Measurements from ENCODE around the gene TMEM11. TPM values are rescaled to one million over a fixed set of nuclear protein-coding genes. Genes with fewer than 3 reads are reported as not detected.
A peak's percentile ranks its signal among the peaks of the same experiment; 100 is the strongest.

TMEM11 gene
- total RNA-seq, 5 donors from 2014 or later (not counting 1 experiment from before 2014, with no cell fraction given) = 12.9 to 22.9 (median 20.0) TPM

- H3K4me1 Mint-ChIP-seq = peaks cover 0 to 4% (median 1%) of the 10 kb centered on the region in 3 donors
- H3K27me3 ChIP-seq (replicated peaks in 1 of 2; ENCODE audit: control insufficient read depth in 2 of 2, extremely low read depth in 1 of 2, insufficient read depth in 2 of 2, low read length in 1 of 2) = no peaks in the 10 kb centered on the region
- H3K27ac ChIP-seq (ENCODE audit: low read length) = no peak overlapping the region
- no peaks in the 10 kb centered on the region for H3K9me3 ChIP-seq
- ATAC-seq (replicated peaks in 1 of 4) (no peak), DNase-seq (no peak)
- H3K36me3 Mint-ChIP-seq = peaks cover 17% of the 10 kb centered on the region
- WGBS (ENCODE audit: insufficient coverage) = 97% methylated on average over 4 of the region's 6 CpGs
- peaks cover 0 to 4% of the 10 kb centered on the region in 2 donors for H3K36me3 ChIP-seq (ENCODE audit: control insufficient read depth in 2 of 2, extremely low read depth in 1 of 2, insufficient read depth in 1 of 2, low read length in 1 of 2)
- CTCF ChIA-PET = no interaction called here
- no peak overlapping the region for H3K27ac Mint-ChIP-seq
- H3K27me3 Mint-ChIP-seq = no peaks in the 10 kb centered on the region
- no peak overlapping the region for H3K4me3 Mint-ChIP-seq
- no peaks in the 10 kb centered on the region for H3K9me3 Mint-ChIP-seq
- POLR2A ChIA-PET = no interaction called here
- no peaks in the 10 kb centered on the region for H3K4me1 ChIP-seq (ENCODE audit: control insufficient read depth in 1 of 2, extremely low read depth in 1 of 2, insufficient read depth in 2 of 2, low read length in 2 of 2)
- no peak overlapping the region for H3K4me3 ChIP-seq (ENCODE audit: control insufficient read depth in 1 of 2, extremely low read depth in 1 of 2, low read length in 1 of 2)
Measured at GRCh38 chr17:21223086-21223485, 9.1 kb upstream of the TMEM11 start.

- Histone ChIP-seq H3K36me3 (ENCODE audit: control insufficient read depth in 2 of 2, extremely low read depth in 1 of 2, insufficient read depth in 1 of 2, low read length in 1 of 2) (peaks cover 0 to 4% of the 10 kb centered on the region in 2 donors), H3K4me3 (ENCODE audit: control insufficient read depth in 1 of 2, extremely low read depth in 1 of 2, low read length in 1 of 2) (no peak overlapping the region), H3K27me3 (replicated peaks in 1 of 2; ENCODE audit: control insufficient read depth in 2 of 2, extremely low read depth in 1 of 2, insufficient read depth in 2 of 2, low read length in 1 of 2) (no peaks in the 10 kb centered on the region), H3K4me1 (ENCODE audit: control insufficient read depth in 1 of 2, extremely low read depth in 1 of 2, insufficient read depth in 2 of 2, low read length in 2 of 2) (peaks cover 2 to 10% of the 10 kb centered on the region in 2 experiments), H3K27ac (ENCODE audit: low read length) (no peak overlapping the region), H3K9me3 (no peaks in the 10 kb centered on the region)
- peaks cover 26% of the 10 kb centered on the region for H3K36me3 Mint-ChIP-seq
- H3K4me1 Mint-ChIP-seq = peaks cover 16 to 25% (median 22%) of the 10 kb centered on the region in 3 donors
- ChIA-PET CTCF (no interaction called here), POLR2A (no interaction called here)
- ATAC-seq (replicated peaks in 1 of 4) (no peak), DNase-seq (no peak)
- 100% methylated on average over 1 of the region's 3 CpGs for WGBS (ENCODE audit: insufficient coverage)
- H3K27me3 Mint-ChIP-seq = no peaks in the 10 kb centered on the region
- H3K4me3 Mint-ChIP-seq = no peak overlapping the region
- no peak overlapping the region for H3K27ac Mint-ChIP-seq
- no peaks in the 10 kb centered on the region for H3K9me3 Mint-ChIP-seq
Measured at GRCh38 chr17:21218831-21219380, 4.9 kb upstream of the TMEM11 start.

GRCh38 chr17:21218101-21218500 is 4.1 kb upstream of the TMEM11 start:
- ATAC-seq (replicated peaks in 1 of 4) (no peak), DNase-seq (no peak)
- Histone ChIP-seq H3K4me3 (ENCODE audit: control insufficient read depth in 1 of 2, extremely low read depth in 1 of 2, low read length in 1 of 2) (no peak overlapping the region), H3K27ac (ENCODE audit: low read length) (no peak overlapping the region), H3K4me1 (ENCODE audit: control insufficient read depth in 1 of 2, extremely low read depth in 1 of 2, insufficient read depth in 2 of 2, low read length in 2 of 2) (peaks cover 6 to 14% of the 10 kb centered on the region in 2 experiments), H3K36me3 (ENCODE audit: control insufficient read depth in 2 of 2, extremely low read depth in 1 of 2, insufficient read depth in 1 of 2, low read length in 1 of 2) (peaks cover 0 to 4% of the 10 kb centered on the region in 2 donors), H3K27me3 (replicated peaks in 1 of 2; ENCODE audit: control insufficient read depth in 2 of 2, extremely low read depth in 1 of 2, insufficient read depth in 2 of 2, low read length in 1 of 2) (no peaks in the 10 kb centered on the region), H3K9me3 (no peaks in the 10 kb centered on the region)
- H3K4me1 Mint-ChIP-seq = peaks cover 20 to 29% (median 27%) of the 10 kb centered on the region in 3 donors
- POLR2A ChIA-PET = no interaction called here
- WGBS (ENCODE audit: insufficient coverage) = 67% methylated on average over 1 of the region's 3 CpGs
- CTCF ChIA-PET = no interaction called here
- no peaks in the 10 kb centered on the region for H3K27me3 Mint-ChIP-seq
- no peak overlapping the region for H3K27ac Mint-ChIP-seq
- peaks cover 26% of the 10 kb centered on the region for H3K36me3 Mint-ChIP-seq
- H3K9me3 Mint-ChIP-seq = no peaks in the 10 kb centered on the region
- no peak overlapping the region for H3K4me3 Mint-ChIP-seq

- Histone ChIP-seq H3K27ac (ENCODE audit: low read length) (no peak overlapping the region), H3K36me3 (ENCODE audit: control insufficient read depth in 2 of 2, extremely low read depth in 1 of 2, insufficient read depth in 1 of 2, low read length in 1 of 2) (peaks cover 0 to 4% of the 10 kb centered on the region in 2 donors), H3K4me3 (ENCODE audit: control insufficient read depth in 1 of 2, extremely low read depth in 1 of 2, low read length in 1 of 2) (no peak overlapping the region), H3K27me3 (replicated peaks in 1 of 2; ENCODE audit: control insufficient read depth in 2 of 2, extremely low read depth in 1 of 2, insufficient read depth in 2 of 2, low read length in 1 of 2) (no peaks in the 10 kb centered on the region), H3K4me1 (ENCODE audit: control insufficient read depth in 1 of 2, extremely low read depth in 1 of 2, insufficient read depth in 2 of 2, low read length in 2 of 2) (peaks cover 14 to 22% of the 10 kb centered on the region in 2 experiments), H3K9me3 (no peaks in the 10 kb centered on the region)
- Mint-ChIP-seq H3K9me3 (no peaks in the 10 kb centered on the region), H3K27me3 (no peaks in the 10 kb centered on the region), H3K4me3 (peak overlapping the region in 1 of 3 donors; percentile 32), H3K36me3 (peaks cover 21% of the 10 kb centered on the region), H3K4me1 (peaks cover 27 to 34% (median 32%) of the 10 kb centered on the region in 3 donors), H3K27ac (no peak overlapping the region)
- ChIA-PET POLR2A (interaction anchor here in 1 of 2 donors (0.5 kb wide), 1 partner anchor 1090 kb away, joined by 6 read pairs; no protein-coding TSS in a partner anchor), CTCF (no interaction called here)
- ATAC-seq (replicated peaks in 1 of 4) = no peak
- DNase-seq = no peak
- no CpG with 5 or more reads among the region's 1 CpG for WGBS (ENCODE audit: insufficient coverage)
Measured at GRCh38 chr17:21217346-21217745, 3.4 kb upstream of the TMEM11 start.

GRCh38 chr17:21215935-21216334 is 2.0 kb upstream of the TMEM11 start:
- Histone ChIP-seq H3K9me3 (no peaks in the 10 kb centered on the region), H3K4me1 (ENCODE audit: control insufficient read depth in 1 of 2, extremely low read depth in 1 of 2, insufficient read depth in 2 of 2, low read length in 2 of 2) (peaks cover 20 to 36% of the 10 kb centered on the region in 2 experiments), H3K27ac (ENCODE audit: low read length) (no peak overlapping the region), H3K27me3 (replicated peaks in 1 of 2; ENCODE audit: control insufficient read depth in 2 of 2, extremely low read depth in 1 of 2, insufficient read depth in 2 of 2, low read length in 1 of 2) (no peaks in the 10 kb centered on the region), H3K4me3 (ENCODE audit: control insufficient read depth in 1 of 2, extremely low read depth in 1 of 2, low read length in 1 of 2) (no peak overlapping the region), H3K36me3 (ENCODE audit: control insufficient read depth in 2 of 2, extremely low read depth in 1 of 2, insufficient read depth in 1 of 2, low read length in 1 of 2) (peaks cover 0 to 3% of the 10 kb centered on the region in 2 donors)
- peak overlapping the region; percentile 85 to 90 (median 85) for H3K4me3 Mint-ChIP-seq
- H3K27ac Mint-ChIP-seq = peak overlapping the region; percentile 44 to 52
- ATAC-seq (replicated peaks in 1 of 4) (no peak), DNase-seq (no peak)
- peaks cover 40 to 48% (median 43%) of the 10 kb centered on the region in 3 donors for H3K4me1 Mint-ChIP-seq
- WGBS (ENCODE audit: insufficient coverage) = 90% methylated on average over 4 of the region's 6 CpGs
- ChIA-PET CTCF (no interaction called here), POLR2A (no interaction called here)
- no peaks in the 10 kb centered on the region for H3K27me3 Mint-ChIP-seq
- H3K36me3 Mint-ChIP-seq = peaks cover 9% of the 10 kb centered on the region
- H3K9me3 Mint-ChIP-seq = no peaks in the 10 kb centered on the region

- peaks cover 14% of the 10 kb centered on the region for H3K36me3 Mint-ChIP-seq
- Histone ChIP-seq H3K4me3 (ENCODE audit: control insufficient read depth in 1 of 2, extremely low read depth in 1 of 2, low read length in 1 of 2) (peak overlapping the region; percentile 88 to 90), H3K4me1 (ENCODE audit: control insufficient read depth in 1 of 2, extremely low read depth in 1 of 2, insufficient read depth in 2 of 2, low read length in 2 of 2) (peaks cover 20 to 45% of the 10 kb centered on the region in 2 experiments), H3K27me3 (replicated peaks in 1 of 2; ENCODE audit: control insufficient read depth in 2 of 2, extremely low read depth in 1 of 2, insufficient read depth in 2 of 2, low read length in 1 of 2) (no peaks in the 10 kb centered on the region), H3K27ac (ENCODE audit: low read length) (peak overlapping the region; percentile 42), H3K9me3 (no peaks in the 10 kb centered on the region), H3K36me3 (ENCODE audit: control insufficient read depth in 2 of 2, extremely low read depth in 1 of 2, insufficient read depth in 1 of 2, low read length in 1 of 2) (peaks cover under 1 to 8% of the 10 kb centered on the region in 2 donors)
- H3K4me3 Mint-ChIP-seq = peak overlapping the region; percentile 85 to 90 (median 85)
- H3K27me3 Mint-ChIP-seq = no peaks in the 10 kb centered on the region
- H3K27ac Mint-ChIP-seq = peak overlapping the region; percentile 78 to 87
- POLR2A ChIA-PET = no interaction called here
- peaks cover 49 to 58% (median 50%) of the 10 kb centered on the region in 3 donors for H3K4me1 Mint-ChIP-seq
- CTCF ChIA-PET = interaction anchor here (0.7 to 1.1 kb wide), 5 partner anchors 15 to 172 kb away, joined by 3 to 4 read pairs (median 3); partner anchors contain the start of gene USP22 (in 1 of the 2)
- peak in 1 of 4 experiments; percentile 0 for ATAC-seq (replicated peaks in 1 of 4)
- WGBS (ENCODE audit: insufficient coverage) = 16% methylated on average over 17 of the region's 23 CpGs
- no peaks in the 10 kb centered on the region for H3K9me3 Mint-ChIP-seq
- peak in 1 of 35 experiments; percentile 9 for DNase-seq
Measured at GRCh38 chr17:21214777-21215541, 998 bp upstream of the TMEM11 start.
